Effector memory CD8-positive, alpha-beta T cell (primary cell): ENCODE data around the gene RECQL5.

Experiments
- ATAC-seq: fragments of 150-1000 bp; cut with Tn5 transposase; replicated peaks from 2 replicates; pipeline ENCODE4 v1.10.0; 2021; ENCODE audit warnings: mild to moderate bottlenecking, moderate library complexity
- DNase-seq, 3 experiments: peaks; one replicate each; pipeline ENCODE4 v3.0.0; 2021
- H3K27ac Mint-ChIP-seq, 2 donors: one replicate each; pipeline ENCODE4 v1.8.0; 2022; ENCODE audit warnings: mild to moderate bottlenecking in 2 of 2, mixed read lengths in 2 of 2, moderate library complexity in 2 of 2
- H3K27me3 Mint-ChIP-seq, 2 donors: one replicate each; pipeline ENCODE4 v1.8.0; 2022; ENCODE audit warnings: mixed read lengths in 2 of 2
- H3K36me3 Mint-ChIP-seq: one replicate; pipeline ENCODE4 v1.8.0; 2022; ENCODE audit warnings: mild to moderate bottlenecking, moderate library complexity, mixed read lengths; ENCODE audit not compliant: insufficient read depth
- H3K4me1 Mint-ChIP-seq, 2 donors: one replicate each; pipeline ENCODE4 v1.8.0; 2022; ENCODE audit warnings: low read depth in 2 of 2, mixed read lengths in 2 of 2
- H3K4me3 Mint-ChIP-seq, 2 donors: one replicate each; pipeline ENCODE4 v1.8.0; 2022; ENCODE audit warnings: mild to moderate bottlenecking in 2 of 2, mixed read lengths in 2 of 2, moderate library complexity in 2 of 2
- H3K9me3 Mint-ChIP-seq, 2 donors: one replicate each; pipeline ENCODE4 v1.8.0; 2022; ENCODE audit warnings: mixed read lengths in 2 of 2

The RECQL5 gene

GRCh38 chr17:75694536-75694935 lies 27.6 kb upstream of the RECQL5 start:
- Mint-ChIP-seq H3K27ac (peak overlapping the region; percentile 32 to 80), H3K4me3 (no peak overlapping the region)

DNA sequence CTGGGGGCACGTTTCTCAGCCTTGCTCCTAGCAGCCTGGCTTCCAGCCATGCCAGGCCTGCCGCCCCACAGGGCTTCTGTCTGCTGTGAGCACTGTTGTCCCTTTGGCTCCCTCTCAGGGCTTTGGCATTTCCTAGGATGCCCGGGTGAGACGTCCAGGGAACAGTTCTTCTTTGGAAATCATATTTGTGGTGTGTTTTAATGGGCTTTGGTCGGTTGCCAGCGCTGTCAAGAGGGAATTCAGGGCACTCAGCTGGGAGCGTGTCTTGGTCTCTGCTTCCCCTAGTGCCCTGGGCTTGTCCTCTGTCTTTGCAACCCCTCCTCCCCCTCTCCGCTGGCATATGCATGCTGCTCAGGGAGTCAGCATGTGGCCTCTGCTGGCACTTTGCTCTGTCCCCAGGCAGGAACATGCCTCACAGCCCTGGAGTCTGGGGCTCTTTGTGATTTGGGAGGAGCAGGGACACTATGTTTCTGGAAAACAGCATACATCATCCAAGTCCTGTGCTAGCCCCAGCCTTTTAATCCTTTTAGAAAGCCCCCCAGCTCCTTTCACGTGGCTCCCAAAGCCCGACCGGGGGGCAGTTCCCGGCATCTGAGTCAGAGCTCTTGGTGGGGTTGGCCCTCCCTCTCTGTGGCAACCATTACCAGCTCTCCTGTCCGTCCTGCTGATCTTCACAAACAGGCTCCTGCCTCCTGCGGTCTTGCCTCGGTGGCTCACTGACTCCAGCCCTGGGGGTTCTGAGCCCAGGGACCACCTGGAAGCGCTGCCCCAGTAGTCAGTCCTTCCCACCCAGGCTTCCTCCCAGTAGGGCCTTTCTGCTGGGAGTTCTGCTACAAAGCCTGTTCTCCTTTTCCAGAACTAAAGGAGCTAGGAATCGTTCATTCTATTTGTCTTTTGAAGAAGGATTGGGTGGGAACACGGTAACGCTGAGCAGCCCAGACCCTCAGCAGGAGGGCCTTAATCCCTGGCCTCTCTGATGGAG lies 26.8 kb upstream of the RECQL5 start:
- Mint-ChIP-seq H3K4me1 (peaks cover 20 to 26% of the 10 kb centered on the region in 2 donors), H3K27ac (peak overlapping the region in 1 of 2 donors; percentile 32), H3K27me3 (no peaks in the 10 kb centered on the region), H3K4me3 (no peak overlapping the region), H3K36me3 (peaks cover 75% of the 10 kb centered on the region), H3K9me3 (no peaks in the 10 kb centered on the region)
- ATAC-seq (no peak), DNase-seq (no peak)

More at GRCh38 chr17:75694536-75694935, 27.6 kb upstream of the RECQL5 start:
- peaks cover 73% of the 10 kb centered on the region for H3K36me3 Mint-ChIP-seq
- no peaks in the 10 kb centered on the region for H3K9me3 Mint-ChIP-seq
- no peaks in the 10 kb centered on the region for H3K27me3 Mint-ChIP-seq
- peaks cover 14 to 19% of the 10 kb centered on the region in 2 donors for H3K4me1 Mint-ChIP-seq
- DNase-seq (no peak), ATAC-seq (no peak)

DNA sequence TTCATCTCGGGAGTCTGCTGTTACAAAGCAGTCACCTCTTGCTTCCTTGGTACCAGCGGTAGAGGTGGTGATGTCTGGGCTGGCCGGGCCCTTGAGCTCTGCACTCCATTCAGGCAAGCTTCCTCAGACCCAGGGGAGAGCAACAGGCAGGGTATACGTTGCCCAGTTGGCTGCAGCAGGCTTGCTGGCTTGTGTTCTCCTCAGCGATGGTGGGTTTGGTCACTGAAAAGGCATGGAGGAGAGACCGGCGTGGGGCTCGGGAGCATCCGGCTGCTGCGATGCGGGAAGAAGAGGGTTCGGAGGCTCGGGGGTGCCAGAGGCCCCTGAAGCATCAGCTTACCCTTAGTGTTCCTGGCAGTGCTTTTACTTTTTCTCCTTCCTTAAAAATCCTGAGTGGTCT lies 26.0 kb upstream of the RECQL5 start:
- no peak for ATAC-seq
- DNase-seq, result no peak
- Mint-ChIP-seq H3K4me3 (no peak overlapping the region), H3K4me1 (peaks cover 22 to 30% of the 10 kb centered on the region in 2 donors), H3K36me3 (peaks cover 73% of the 10 kb centered on the region), H3K9me3 (no peaks in the 10 kb centered on the region), H3K27ac (no peak overlapping the region), H3K27me3 (no peaks in the 10 kb centered on the region)

DNA sequence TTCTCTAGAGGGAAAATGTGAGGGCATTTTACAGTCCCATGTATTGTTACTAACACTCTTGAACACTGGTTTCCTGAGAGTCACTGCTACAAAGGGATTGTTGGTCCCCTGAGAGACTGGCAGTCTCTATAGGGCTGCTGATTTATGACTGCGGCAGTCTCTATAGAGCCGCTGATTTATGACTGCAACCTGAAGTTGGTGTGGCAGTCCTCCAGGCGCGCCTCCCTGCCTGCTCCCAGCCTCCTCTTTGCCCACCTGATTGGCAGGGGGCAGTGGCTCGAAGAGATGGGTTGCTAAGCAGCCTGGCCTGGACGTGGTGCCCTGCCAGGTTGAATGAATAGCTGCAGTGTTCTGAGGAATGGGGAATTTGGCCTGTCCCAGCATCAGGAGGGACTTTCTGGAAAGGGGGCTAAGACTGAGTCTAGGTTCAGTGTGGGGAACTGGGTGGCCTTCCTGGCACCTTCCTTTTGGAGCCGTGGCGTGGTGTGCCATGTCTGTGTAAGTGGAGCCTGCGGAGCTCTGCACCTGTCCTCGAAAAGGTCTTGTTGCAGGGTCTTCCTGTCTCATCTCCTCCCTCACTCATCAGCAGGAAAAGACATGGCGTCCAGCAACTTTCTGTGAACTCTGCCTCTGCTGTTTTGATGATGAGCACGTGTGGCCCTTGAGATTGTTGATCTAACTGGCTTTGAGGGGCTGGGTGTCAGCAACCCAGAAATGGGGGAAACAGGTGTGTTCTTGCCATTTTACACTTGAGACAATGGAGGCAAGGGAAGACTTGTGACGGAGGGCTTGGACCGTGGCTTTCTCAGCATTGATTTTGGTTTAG lies 25.1 kb upstream of the RECQL5 start:
- Mint-ChIP-seq H3K36me3 (peaks cover 71% of the 10 kb centered on the region), H3K27me3 (no peaks in the 10 kb centered on the region), H3K27ac (peak overlapping the region in 1 of 2 donors; percentile 41), H3K9me3 (no peaks in the 10 kb centered on the region), H3K4me3 (no peak overlapping the region), H3K4me1 (peaks cover 20 to 35% of the 10 kb centered on the region in 2 donors)
- DNase-seq (no peak), ATAC-seq (no peak)

DNA sequence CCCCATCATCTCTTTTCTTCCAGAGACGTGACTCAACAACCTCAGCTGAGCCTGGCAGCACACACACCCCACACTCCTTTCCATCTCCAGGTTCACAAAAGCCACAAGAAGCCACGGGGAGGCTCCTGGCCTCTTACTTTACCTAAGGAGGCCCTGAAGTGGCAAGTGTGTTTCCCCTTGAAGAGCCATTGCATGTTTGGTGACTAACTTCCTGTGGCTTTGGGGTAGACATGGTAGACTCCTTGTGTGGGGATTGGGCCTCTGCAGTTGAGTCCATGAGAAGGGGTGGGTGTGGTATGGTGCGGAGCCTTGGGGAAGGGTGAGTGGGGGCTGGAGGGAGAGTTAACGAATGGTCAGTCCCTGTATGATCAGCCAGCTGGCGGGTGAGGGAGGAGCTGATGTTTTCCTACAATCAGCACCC lies 24.4 kb upstream of the RECQL5 start:
- H3K9me3 Mint-ChIP-seq, result no peaks in the 10 kb centered on the region
- DNase-seq (no peak), ATAC-seq (no peak)
- no peak overlapping the region for H3K4me3 Mint-ChIP-seq
- no peaks in the 10 kb centered on the region for H3K27me3 Mint-ChIP-seq
- H3K27ac Mint-ChIP-seq, result peak overlapping the region in 1 of 2 donors; percentile 41
- H3K36me3 Mint-ChIP-seq, result peaks cover 67% of the 10 kb centered on the region
- peaks cover 20 to 35% of the 10 kb centered on the region in 2 donors for H3K4me1 Mint-ChIP-seq

DNA sequence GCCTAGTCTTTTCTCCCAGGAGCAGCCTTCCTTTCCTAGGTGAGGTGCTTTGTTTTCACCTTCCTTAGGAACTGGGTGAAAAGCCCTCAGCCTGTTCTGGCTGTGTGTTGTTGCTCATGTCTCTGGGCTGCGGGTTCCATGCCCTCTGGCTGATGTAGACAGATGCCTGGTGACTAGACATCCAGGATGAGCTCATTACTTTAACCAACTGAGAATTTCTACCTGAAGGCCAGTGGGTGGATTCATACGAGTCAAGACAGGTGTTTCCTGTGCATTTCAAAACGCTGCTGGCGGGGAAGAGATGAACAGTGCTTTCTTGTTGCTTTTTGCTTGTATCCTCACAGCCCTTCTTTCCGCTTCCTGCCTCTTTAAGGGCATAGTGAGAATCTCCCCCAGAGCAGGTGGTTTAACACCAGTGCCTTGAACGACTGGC lies 22.5 kb upstream of the RECQL5 start:
- no peaks in the 10 kb centered on the region for H3K9me3 Mint-ChIP-seq
- peak; percentile 69 for ATAC-seq
- peak overlapping the region; percentile 46 to 48 for H3K4me3 Mint-ChIP-seq

GRCh38 chr17:75688209-75688825 lies 21.4 kb upstream of the RECQL5 start:
- DNase-seq (no peak), ATAC-seq (peak; percentile 39)
- H3K27me3 Mint-ChIP-seq, result no peaks in the 10 kb centered on the region
- H3K27ac Mint-ChIP-seq, result peak overlapping the region in 1 of 2 donors; percentile 7
- H3K4me3 Mint-ChIP-seq, result peak overlapping the region in 1 of 2 donors; percentile 2
- H3K4me1 Mint-ChIP-seq, result peaks cover 31 to 58% of the 10 kb centered on the region in 2 donors
- peaks cover 61% of the 10 kb centered on the region for H3K36me3 Mint-ChIP-seq
- H3K9me3 Mint-ChIP-seq, result no peaks in the 10 kb centered on the region

More for the DNA sequence above, 22.5 kb upstream of the RECQL5 start:
- Mint-ChIP-seq H3K27me3 (no peaks in the 10 kb centered on the region), H3K36me3 (peaks cover 67% of the 10 kb centered on the region), H3K27ac (peak overlapping the region; percentile 7 to 35), H3K4me1 (peaks cover 28 to 51% of the 10 kb centered on the region in 2 donors)
- peak in 1 of 3 experiments; percentile 24 for DNase-seq

DNA sequence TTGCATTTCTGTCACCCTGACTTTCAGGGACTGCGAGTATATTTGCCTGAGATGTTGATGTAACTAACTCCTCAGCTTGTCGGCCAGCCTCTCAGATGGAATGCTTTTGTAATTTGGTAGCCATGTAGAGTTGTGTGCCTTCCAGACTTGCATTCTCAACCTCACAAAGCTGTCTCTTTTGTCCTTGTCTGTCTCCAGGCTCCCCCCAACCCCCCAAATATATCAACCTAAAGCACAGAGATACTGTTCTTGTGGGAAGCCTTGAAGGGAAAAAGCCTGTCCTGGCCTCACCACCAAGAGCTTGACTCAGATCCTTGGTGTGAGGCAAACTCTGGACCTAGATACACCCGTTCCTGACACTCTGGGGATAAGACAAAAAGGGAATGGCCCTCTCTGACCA lies 18.5 kb upstream of the RECQL5 start:
- H3K4me3 Mint-ChIP-seq, result no peak overlapping the region
- ATAC-seq (no peak), DNase-seq (no peak)
- H3K9me3 Mint-ChIP-seq, result no peaks in the 10 kb centered on the region
- no peak overlapping the region for H3K27ac Mint-ChIP-seq
- H3K36me3 Mint-ChIP-seq, result peaks cover 40% of the 10 kb centered on the region
- H3K4me1 Mint-ChIP-seq, result peaks cover 24 to 43% of the 10 kb centered on the region in 2 donors
- H3K27me3 Mint-ChIP-seq, result no peaks in the 10 kb centered on the region

- H3K4me1 Mint-ChIP-seq, result peaks cover 25 to 47% of the 10 kb centered on the region in 2 donors
Measured at GRCh38 chr17:75684924-75685323, 18.0 kb upstream of the RECQL5 start.

DNA sequence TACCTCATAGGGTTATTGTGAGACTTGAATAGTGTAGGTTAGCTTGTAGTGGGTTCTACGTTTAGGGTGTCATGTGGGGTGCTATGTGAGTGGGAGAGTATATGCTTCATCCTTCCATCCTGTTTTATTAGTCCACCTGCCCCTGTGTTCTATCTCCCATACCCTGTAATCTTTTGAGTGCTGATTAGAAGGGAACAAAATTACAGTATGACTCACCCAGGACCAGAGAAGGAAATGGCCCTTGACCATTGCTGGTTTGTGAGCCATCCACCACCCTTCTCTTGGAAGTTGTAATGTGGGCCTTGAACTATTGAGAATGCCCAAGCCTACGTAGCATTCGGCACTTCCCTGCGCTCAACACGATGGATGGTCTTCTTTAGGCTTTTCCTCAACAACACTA lies 17.3 kb upstream of the RECQL5 start:
- H3K4me3 Mint-ChIP-seq, result no peak overlapping the region
- peaks cover 23 to 43% of the 10 kb centered on the region in 2 donors for H3K4me1 Mint-ChIP-seq
- H3K27me3 Mint-ChIP-seq, result no peaks in the 10 kb centered on the region
- no peak overlapping the region for H3K27ac Mint-ChIP-seq
- no peak for DNase-seq
- H3K36me3 Mint-ChIP-seq, result peaks cover 45% of the 10 kb centered on the region
- H3K9me3 Mint-ChIP-seq, result no peaks in the 10 kb centered on the region
- ATAC-seq, result no peak

More at GRCh38 chr17:75684924-75685323, 18.0 kb upstream of the RECQL5 start:
- ATAC-seq, result no peak
- Mint-ChIP-seq H3K36me3 (peaks cover 46% of the 10 kb centered on the region), H3K27ac (no peak overlapping the region), H3K27me3 (no peaks in the 10 kb centered on the region), H3K9me3 (no peaks in the 10 kb centered on the region), H3K4me3 (no peak overlapping the region)
- DNase-seq, result no peak

DNA sequence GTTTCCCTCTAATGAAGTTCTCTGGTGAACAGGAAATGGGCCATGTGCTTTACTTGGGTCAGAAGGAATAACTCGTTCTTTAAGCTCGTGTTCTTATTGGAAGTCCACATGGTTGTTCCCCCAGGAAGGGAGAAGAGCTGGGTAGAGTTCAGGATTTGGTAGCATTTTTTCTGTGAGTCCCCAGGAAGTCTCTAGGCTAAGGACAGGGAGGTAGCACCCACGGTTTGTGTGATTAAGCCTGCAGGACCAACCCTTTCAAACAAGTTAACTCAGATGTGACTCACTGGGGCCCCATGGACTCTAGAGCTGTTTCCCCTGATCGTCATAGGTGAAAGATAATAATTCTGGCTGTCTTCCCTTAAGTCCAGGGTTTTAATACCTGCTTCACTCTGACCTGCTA lies 16.6 kb upstream of the RECQL5 start:
- Mint-ChIP-seq H3K9me3 (no peaks in the 10 kb centered on the region), H3K27me3 (no peaks in the 10 kb centered on the region), H3K27ac (no peak overlapping the region), H3K4me3 (no peak overlapping the region), H3K4me1 (peaks cover 19 to 38% of the 10 kb centered on the region in 2 donors), H3K36me3 (peaks cover 47% of the 10 kb centered on the region)
- ATAC-seq, result no peak
- DNase-seq, result no peak

DNA sequence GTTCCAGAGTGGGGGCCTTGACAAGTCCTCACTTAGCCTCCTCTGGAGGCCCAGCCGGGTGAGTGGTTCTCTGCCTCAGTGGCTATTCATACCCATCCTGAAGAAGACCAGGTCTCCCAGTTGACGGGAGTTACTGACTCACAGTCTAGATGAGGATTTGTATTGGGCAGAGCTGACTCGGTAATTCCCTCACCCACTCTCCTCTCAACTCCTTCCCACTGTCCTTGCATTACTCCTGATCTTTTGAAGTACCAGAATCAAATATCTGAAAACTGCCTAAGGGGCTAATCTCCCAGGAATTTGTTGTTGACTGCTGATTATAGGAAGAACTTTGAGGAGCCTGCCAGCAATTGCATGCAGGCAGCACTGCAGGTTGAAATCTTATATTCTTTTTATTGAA lies 14.3 kb upstream of the RECQL5 start:
- H3K36me3 Mint-ChIP-seq, result peaks cover 56% of the 10 kb centered on the region
- H3K9me3 Mint-ChIP-seq, result no peaks in the 10 kb centered on the region
- no peak for ATAC-seq
- DNase-seq, result no peak
- peak overlapping the region in 1 of 2 donors; percentile 46 for H3K27ac Mint-ChIP-seq
- H3K4me3 Mint-ChIP-seq, result no peak overlapping the region
- peaks cover 16 to 29% of the 10 kb centered on the region in 2 donors for H3K4me1 Mint-ChIP-seq
- H3K27me3 Mint-ChIP-seq, result no peaks in the 10 kb centered on the region

GRCh38 chr17:75680431-75680830 lies 13.5 kb upstream of the RECQL5 start:
- Mint-ChIP-seq H3K27me3 (no peaks in the 10 kb centered on the region), H3K4me3 (no peak overlapping the region), H3K27ac (peak overlapping the region in 1 of 2 donors; percentile 46), H3K4me1 (peaks cover 10 to 24% of the 10 kb centered on the region in 2 donors), H3K9me3 (no peaks in the 10 kb centered on the region), H3K36me3 (peaks cover 53% of the 10 kb centered on the region)
- ATAC-seq, result no peak
- no peak for DNase-seq
